BJ (cell line): ENCODE results near the gene CR1. TPM values are rescaled to one million over a fixed set of nuclear protein-coding genes. Genes with fewer than 3 reads are reported as not detected.

ENCODE experiments used
- CTCF ChIA-PET: fragments of 350-600 bp; formaldehyde crosslinking; extraction: SDS; loops from one replicate; lab custom pipeline; 2021; ENCODE audit warnings: antibody characterized with exemption, inconsistent platforms; lab: Yijun Ruan, JAX
- POLR2A ChIA-PET: fragments of 300-600 bp; sonication (Branson Sonifier 250); formaldehyde crosslinking; extraction: SDS; loops from one replicate; lab custom pipeline; 2021; ENCODE audit warnings: antibody characterized with exemption; lab: Charles Lee
- DNase-seq: peaks from one replicate; pipeline ENCODE4 v3.0.0-alpha.2; 2011; ENCODE audit warnings: low read depth
- H3K27me3 ChIP-seq: 2 replicates; pipeline ENCODE4 v1.6.0; 2011; ENCODE audit warnings: low read length; ENCODE audit not compliant: control insufficient read depth, insufficient read depth
- H3K36me3 ChIP-seq: 2 replicates; pipeline ENCODE4 v1.5.1; 2011; ENCODE audit warnings: low read length; ENCODE audit not compliant: control insufficient read depth, insufficient read depth
- H3K4me3 ChIP-seq: 2 replicates; pipeline ENCODE4 v1.5.1; 2011; ENCODE audit warnings: low read depth, mild to moderate bottlenecking, control low read depth, low read length
- polyA plus RNA-seq: library from polyadenylated mRNA; depleted of rRNA; stranded (reverse); fragments of >200 nt; gene quantifications from 2 replicates; pipeline ENCODE4 v1.2.3, GENCODE V29; 2011
- TF ChIP-seq, protein P1 (sequence below): IDR thresholded peaks from 2 replicates; pipeline ENCODE4 v1.5.1; 2011; ENCODE audit warnings: low read depth, mild to moderate bottlenecking, control low read depth, inconsistent platforms, low read length, moderate library complexity; ENCODE audit not compliant: insufficient read depth

Gene CR1
- polyA plus RNA-seq, 1 experiment = not detected

DNA sequence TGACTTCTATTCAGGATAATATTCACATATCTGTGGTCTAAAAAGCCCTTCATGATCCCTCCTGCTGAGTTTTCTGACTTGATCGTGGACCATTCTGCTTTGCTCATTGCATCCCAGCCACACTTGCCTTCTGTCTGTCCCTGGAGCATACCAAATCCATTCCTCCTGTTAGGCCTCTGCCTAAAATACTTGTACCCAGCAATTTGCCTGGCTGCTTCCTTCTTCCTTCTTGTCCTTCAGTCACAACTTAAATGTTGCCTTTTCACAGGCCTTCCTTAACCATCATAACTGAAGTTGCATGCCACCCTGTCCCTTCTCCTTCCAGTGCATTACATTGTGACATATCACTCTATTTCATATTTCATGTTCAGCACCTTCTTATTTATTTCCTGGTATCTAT lies 37.5 kb upstream of the CR1 start:
- TF ChIP-seq, protein P1, sequence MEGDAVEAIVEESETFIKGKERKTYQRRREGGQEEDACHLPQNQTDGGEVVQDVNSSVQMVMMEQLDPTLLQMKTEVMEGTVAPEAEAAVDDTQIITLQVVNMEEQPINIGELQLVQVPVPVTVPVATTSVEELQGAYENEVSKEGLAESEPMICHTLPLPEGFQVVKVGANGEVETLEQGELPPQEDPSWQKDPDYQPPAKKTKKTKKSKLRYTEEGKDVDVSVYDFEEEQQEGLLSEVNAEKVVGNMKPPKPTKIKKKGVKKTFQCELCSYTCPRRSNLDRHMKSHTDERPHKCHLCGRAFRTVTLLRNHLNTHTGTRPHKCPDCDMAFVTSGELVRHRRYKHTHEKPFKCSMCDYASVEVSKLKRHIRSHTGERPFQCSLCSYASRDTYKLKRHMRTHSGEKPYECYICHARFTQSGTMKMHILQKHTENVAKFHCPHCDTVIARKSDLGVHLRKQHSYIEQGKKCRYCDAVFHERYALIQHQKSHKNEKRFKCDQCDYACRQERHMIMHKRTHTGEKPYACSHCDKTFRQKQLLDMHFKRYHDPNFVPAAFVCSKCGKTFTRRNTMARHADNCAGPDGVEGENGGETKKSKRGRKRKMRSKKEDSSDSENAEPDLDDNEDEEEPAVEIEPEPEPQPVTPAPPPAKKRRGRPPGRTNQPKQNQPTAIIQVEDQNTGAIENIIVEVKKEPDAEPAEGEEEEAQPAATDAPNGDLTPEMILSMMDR = no peak
- Histone ChIP-seq H3K27me3 (peaks cover 23% of the 10 kb centered on the region), H3K4me3 (no peak overlapping the region), H3K36me3 (no peaks in the 10 kb centered on the region)
- DNase-seq = no peak
- ChIA-PET POLR2A (no interaction called here), CTCF (no interaction called here)

DNA sequence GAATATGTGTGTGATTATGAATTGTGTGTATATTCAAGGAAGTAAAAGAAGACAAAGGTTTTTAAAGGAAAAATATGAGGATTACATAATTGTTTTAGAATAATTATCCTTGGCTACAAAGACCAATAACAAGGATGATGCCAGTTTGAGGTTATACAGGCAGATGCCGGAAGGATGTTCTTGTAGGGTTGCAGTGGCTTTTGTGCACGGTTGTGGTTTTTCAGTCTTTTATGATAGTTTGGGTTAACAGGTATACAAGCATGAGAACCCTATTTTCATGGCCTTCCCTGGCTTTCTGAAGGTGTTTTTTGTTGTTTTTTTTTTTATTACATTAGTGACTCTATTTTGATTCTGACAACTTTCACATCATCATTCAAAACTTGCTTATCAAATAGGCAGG lies 36.9 kb upstream of the CR1 start:
- TF ChIP-seq, protein P1 = no peak
- Histone ChIP-seq H3K27me3 (peaks cover 19% of the 10 kb centered on the region), H3K4me3 (no peak overlapping the region), H3K36me3 (no peaks in the 10 kb centered on the region)
- ChIA-PET POLR2A (no interaction called here), CTCF (no interaction called here)
- no peak for DNase-seq

DNA sequence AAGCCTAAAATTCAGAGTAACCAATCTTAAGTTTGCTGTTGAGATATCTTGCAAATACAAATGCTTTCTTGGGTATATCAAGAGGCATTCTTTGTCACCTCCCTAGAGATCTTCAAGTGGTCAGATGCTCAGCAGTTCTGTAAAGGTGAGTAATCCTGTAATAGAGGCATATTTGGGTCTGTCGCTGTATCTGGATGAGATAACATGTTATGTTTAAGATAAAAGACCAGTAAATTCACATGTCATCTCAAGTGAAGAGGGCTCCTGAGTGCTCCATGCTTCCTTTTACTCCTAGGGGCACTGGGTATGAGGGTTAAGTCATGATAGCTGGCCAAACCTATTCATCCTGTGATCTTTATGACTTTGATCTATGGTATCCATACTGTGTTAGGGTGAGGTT lies 34.3 kb upstream of the CR1 start:
- no peak overlapping the region for H3K4me3 ChIP-seq
- no peaks in the 10 kb centered on the region for H3K36me3 ChIP-seq
- ChIA-PET POLR2A (no interaction called here), CTCF (no interaction called here)
- TF ChIP-seq, protein P1 = no peak
- no peak for DNase-seq
- no peaks in the 10 kb centered on the region; the same call in 1 of the 2 replicates for H3K27me3 ChIP-seq

DNA sequence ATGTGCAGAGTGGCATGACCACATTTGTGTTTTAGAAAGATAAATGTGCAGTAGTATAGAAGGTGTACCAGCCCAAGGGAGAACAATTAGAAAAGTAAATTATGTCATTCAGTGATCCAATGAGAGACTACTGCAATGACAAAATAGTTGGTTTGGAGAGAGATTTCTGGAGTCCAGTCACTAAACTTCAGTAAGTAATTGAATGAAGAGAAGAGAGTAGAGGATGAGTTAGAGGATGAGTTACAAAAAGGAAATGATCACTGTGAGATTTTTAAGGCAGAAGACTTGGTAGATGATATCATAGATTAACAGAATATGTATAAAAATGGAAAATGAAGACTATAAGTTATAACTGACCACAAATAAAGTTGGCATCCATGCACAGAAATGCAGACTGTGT lies 33.4 kb upstream of the CR1 start:
- no peaks in the 10 kb centered on the region; the same call in 1 of the 2 replicates for H3K27me3 ChIP-seq
- no peak overlapping the region for H3K4me3 ChIP-seq
- TF ChIP-seq, protein P1 = no peak
- ChIA-PET CTCF (no interaction called here), POLR2A (no interaction called here)
- H3K36me3 ChIP-seq = no peaks in the 10 kb centered on the region
- no peak for DNase-seq

DNA sequence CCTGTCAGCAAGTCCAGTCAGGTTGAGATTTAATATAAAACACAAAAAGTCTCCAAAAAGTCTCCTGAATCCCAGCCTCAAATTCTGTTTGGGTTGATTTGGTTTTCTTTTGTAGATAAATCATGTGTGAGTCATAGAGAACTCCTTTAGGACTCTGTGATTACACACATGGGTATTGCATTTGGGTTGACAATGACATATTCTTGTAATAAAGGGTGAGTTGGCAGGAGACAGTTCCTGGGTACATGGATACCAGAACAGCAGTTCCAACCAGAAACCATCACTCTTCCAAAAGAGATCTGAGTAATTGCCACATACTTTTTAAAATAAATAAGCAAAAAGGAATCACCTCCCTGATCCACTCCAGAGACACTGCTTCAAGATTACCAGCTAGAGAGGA lies 32.9 kb upstream of the CR1 start:
- ChIA-PET POLR2A (no interaction called here), CTCF (no interaction called here)
- H3K27me3 ChIP-seq = no peaks in the 10 kb centered on the region; the same call in 1 of the 2 replicates
- TF ChIP-seq, protein P1 = no peak
- no peak for DNase-seq
- H3K36me3 ChIP-seq = no peaks in the 10 kb centered on the region
- H3K4me3 ChIP-seq = no peak overlapping the region
